Fibroblast of skin of left quadriceps (primary cell): Measurements from ENCODE around the gene AADAC.
A peak's percentile ranks its signal among the peaks of the same experiment; 100 is the strongest.
"Not testable (repeated sequence)": the region's sequence is repeated elsewhere in the genome, so short reads cannot be mapped to it uniquely, and the experiment has no call there.

Experiments
- DNase-seq, 2 experiments: peaks; one replicate each; pipeline ENCODE4 v3.0.0-alpha.2; 2013; ENCODE audit warnings: low read depth in 2 of 2

The AADAC gene, protein sequence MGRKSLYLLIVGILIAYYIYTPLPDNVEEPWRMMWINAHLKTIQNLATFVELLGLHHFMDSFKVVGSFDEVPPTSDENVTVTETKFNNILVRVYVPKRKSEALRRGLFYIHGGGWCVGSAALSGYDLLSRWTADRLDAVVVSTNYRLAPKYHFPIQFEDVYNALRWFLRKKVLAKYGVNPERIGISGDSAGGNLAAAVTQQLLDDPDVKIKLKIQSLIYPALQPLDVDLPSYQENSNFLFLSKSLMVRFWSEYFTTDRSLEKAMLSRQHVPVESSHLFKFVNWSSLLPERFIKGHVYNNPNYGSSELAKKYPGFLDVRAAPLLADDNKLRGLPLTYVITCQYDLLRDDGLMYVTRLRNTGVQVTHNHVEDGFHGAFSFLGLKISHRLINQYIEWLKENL

DNA sequence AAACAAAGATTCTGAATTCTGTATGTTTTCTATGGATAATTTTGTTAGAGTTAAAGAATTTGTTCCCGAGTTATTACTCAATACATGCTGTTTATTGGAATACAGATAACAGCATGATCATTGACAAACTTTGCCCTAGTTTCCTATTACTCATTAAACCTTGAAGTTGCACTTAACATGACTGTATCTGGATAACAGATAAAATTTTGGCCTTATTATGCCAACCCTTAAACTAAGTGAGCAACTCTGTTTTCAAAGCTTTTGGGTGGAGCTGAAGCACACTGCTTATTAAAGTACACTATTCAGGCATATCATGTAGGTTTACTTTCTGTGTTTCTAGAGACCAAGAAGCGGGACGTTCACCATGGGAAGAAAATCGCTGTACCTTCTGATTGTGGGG is at the start of gene AADAC:
Gene AADAC, plus strand, starts transcription at position 318 of the 400 bp plus-strand sequence. Its CDS starts 47 bp downstream, at position 365.
- no peak for DNase-seq

GRCh38 chr3:151764699-151765098 is 49.2 kb upstream of the AADAC start:
- not testable (repeated sequence) for DNase-seq

DNA sequence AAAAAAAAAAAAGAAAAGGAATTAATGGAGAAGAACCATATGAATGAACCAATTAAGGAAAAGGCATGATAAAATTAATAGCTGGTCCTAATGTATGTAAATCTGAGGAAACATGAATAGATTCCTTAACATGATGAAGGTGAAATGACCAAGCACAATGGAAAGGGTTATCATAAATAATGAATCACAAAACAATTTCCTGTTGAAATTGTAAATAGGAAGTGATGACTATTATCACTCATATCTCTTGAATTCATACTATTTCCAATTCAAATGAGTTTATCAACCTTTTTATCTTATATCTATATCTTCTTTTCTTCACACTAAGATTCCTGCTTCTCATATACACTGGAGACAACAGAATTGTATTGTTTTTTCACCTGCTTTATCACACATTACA is 48.2 kb upstream of the AADAC start:
- no peak for DNase-seq

DNA sequence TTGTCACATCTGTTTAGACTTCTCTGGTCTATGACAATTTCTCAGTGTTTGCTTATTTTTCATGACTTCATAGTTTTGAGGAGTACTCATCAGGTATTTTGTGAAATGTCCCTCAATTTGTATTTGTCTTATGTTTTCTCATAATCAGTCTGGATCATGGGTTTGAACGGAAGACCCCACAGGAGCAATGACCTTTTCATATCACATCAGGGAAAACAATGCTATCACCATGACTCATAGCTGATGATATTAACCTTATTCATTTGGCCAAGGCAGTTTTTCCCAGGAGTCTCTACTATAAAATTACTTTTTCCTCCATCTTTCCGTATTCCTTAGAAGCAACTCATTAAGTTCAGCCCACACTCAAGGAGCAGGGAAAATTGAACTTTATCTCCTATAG is 47.5 kb upstream of the AADAC start:
- no peak for DNase-seq

GRCh38 chr3:151768393-151768930 is 45.5 kb upstream of the AADAC start:
- no peak for DNase-seq

- DNase-seq = no peak
Measured at GRCh38 chr3:151769175-151769574, 44.7 kb upstream of the AADAC start.

GRCh38 chr3:151770956-151771355 is 43.0 kb upstream of the AADAC start:
- no peak for DNase-seq

DNA sequence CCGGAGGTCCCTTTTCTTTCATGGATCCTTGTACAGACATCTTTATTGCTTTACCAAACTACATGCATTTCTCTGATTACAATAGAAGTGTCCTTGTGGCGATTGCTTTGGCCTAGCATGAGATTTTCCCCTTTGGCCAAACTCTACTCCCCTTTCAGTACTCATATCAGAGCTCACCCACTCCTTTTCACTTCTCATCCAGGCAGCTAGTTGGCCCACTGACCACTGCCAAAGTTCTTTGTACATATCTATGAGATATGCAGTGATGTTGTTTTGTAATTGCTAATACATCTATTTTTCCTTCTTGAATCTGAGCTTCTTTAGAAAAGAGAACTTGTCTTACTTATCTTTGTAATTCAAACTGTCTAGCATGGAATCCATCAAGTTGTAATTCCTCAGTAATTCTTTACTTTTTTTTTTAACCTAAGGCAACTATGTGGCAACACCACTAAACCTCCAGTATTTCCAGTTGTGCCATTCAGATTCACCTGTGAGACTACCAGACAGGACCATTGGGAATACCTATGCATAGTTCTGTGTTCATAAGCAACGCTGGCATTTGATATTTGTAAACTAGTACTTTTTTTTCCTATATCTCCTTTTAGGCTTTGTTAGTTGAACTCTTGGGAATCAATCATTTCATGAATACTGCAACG is 41.0 kb upstream of the AADAC start:
- no peak for DNase-seq

DNA sequence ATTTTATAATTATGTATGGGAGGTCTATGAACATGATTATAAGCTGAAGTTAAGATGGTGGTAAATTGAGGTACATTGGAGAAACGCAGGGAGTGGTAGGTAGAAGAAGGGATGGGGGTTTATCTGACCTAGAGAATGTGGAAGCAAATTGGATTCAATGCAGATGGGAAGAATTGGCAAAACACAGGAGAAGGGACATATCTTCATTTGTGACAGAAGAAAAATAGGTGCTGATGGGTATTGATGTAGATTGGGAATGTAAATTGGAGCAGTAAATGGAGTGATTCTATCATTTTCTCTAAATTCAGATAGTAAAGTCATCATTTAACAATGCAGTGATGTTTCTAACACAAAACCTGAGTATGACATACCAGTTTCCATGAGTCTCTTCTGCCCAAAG is 39.7 kb upstream of the AADAC start:
- DNase-seq = no peak

DNA sequence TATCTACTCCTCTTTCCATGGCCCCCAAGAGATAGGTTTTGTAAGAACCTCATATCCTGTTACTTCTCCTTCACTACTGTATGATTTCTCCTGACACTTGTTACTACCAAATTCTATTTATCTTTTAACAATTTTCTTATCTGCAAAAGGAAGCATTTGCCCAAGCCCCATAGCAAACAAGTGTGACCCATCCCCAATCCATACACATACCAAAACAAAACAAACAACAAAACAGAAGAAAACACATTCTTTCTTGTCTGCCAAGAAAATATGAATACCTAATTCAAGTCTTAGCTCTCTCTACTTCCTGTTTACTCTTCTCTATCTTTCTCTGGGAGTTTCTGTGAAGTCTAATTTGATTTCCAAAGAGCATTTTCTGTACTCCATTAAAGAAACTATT is 39.0 kb upstream of the AADAC start:
- DNase-seq = no peak

- no peak for DNase-seq
Measured at GRCh38 chr3:151775314-151776258, 38.3 kb upstream of the AADAC start.

- DNase-seq = no peak
Measured at GRCh38 chr3:151776259-151776740, 37.6 kb upstream of the AADAC start.

DNA sequence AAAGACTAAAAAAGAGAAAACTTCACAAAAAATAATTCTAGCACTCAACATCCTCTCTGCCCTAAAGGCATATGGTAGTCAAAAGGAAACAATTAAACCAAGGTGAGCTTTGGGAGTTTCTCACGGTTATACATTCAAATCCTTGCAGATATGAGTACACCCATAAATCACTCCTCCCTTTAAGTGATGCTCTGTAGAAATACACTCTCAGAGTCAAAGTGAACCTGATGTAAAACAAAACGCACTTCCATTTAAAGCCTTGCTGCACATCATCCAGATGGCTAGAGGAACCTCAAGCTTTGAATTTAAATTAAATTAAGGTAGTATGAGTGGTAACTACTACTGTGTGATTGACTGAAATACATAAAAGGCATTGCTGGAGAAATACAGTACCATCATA is 36.0 kb upstream of the AADAC start:
- DNase-seq = no peak

- no peak for DNase-seq
Measured at GRCh38 chr3:151787626-151788025, 26.3 kb upstream of the AADAC start.

- no peak for DNase-seq
Measured at GRCh38 chr3:151788401-151788800, 25.5 kb upstream of the AADAC start.

DNA sequence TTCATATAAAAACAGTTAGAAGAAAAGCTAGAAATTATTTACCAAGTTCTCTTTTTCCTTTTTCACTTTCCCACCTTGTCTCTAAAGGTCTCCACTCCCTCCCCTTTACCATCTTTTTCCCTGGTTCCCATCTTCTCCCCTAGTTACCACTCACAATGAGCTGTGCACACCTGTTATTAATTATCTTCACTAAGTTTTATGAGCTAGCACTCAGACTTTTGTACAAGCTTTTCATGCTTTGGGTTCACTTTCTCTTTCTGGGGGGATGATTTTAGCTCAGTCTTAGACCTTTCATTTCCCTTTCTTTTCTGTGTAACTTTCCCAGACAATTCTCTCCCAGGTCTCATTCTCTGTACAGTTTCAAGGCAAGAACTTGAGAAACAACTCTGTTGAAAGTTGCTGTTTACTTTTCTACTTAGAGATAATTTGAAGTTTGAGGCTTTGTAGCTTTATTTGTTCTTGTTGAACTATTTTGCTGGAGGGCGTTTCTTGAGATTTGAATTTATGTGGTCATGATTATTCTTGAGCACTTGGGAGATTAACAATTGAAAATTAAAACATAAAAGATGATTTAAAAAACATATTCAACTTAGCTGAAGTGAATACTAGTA is 24.0 kb upstream of the AADAC start:
- DNase-seq = peak; percentile 37 to 40

DNA sequence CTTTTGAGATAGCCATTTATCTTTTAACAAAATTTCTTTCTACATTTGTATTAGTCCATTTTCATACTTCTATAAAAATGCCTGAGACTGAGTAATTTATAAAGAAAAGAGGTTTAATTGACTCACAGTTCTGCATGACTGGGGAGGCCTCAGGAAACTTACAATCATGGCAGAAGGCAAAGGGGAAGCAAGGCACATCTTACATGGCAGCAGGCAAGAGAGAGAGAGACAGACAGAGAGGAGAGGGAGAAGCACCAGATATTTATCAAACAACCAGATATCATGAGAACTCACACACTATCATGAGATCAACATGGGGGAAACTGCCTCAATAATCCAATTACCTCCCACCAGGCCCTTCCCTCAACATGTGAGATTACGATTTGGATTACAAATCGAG is 23.2 kb upstream of the AADAC start:
- DNase-seq = not testable (repeated sequence)

DNA sequence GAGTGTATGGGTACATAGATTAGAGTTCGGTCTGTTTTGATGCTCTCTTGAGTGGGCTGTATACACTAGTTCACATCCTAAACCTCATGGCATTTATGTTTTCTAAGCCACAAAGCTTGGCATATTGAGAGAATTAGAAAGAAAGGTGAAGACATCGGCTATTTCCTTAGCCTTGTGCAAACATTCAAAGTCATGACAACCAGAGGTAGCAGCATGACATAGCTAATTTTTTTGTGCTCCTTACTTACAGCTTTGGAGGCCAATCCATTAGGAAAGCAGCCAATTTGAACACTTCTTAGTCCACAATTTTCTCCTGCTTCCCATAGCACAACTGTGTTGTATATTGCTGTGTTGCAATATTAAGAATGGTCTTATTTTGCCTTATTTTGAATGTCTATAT is 21.5 kb upstream of the AADAC start:
- DNase-seq = no peak

DNA sequence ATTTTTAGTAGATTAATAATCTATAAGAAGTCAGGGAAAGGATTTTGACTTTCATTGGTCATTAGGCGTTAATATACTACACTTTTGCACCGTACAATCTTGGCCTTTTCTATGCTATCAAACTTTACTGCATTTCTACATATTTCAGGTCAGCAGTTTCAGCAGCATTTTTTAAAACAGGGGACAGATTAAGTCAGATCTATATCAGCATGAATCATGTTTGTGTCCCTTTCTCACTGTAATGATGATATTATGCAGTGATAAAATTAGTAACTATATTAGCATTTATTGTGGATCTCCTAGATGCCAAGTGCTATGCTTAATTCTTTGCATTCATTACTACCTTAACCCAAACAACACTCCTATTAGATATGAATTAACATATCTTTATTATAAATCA is 20.3 kb upstream of the AADAC start:
- DNase-seq = no peak

- no peak for DNase-seq
Measured at GRCh38 chr3:151794080-151794479, 19.8 kb upstream of the AADAC start.

DNA sequence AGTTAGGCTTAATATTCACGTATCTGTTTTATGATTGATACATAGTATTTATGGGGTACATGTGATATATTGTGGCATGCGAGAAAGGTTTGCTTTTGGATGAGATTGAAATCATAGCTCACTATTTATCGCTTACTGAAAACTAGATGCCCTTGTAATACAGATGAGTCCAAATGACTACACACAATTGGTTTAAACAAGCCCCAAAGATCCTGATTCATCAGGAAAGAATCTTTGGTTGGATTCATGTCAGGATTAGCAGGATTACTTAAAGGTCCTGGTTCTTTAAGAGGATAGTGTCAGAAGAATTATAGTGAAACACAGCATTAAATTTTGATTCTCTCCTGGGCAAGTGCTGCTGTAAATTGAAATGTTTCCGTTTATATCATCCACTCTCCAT is 18.6 kb upstream of the AADAC start:
- peak; percentile 78 to 79 for DNase-seq
